ENCODE measurements around the gene GRPEL2.

GRPEL2 gene

GRCh38 chr5:149345147-149345891 is at the start of gene GRPEL2:
Gene GRPEL2 (plus strand): TSS chr5:149345499. CDS start chr5:149345540, 41 bp downstream.
- peak; percentile 91 to 98 (median 96) for DNase-seq
- intact Hi-C loops (cut with DNase I): no loop called here

- intact Hi-C loops (cut with DNase I): no loop called here
- no peak for DNase-seq
Observed at GRCh38 chr5:149297340-149298025, 47.8 kb upstream of the GRPEL2 start.

- intact Hi-C loops (cut with DNase I): no loop called here
- DNase-seq: no peak
Observed at GRCh38 chr5:149298163-149298562, 47.1 kb upstream of the GRPEL2 start.

GRCh38 chr5:149298842-149299404 is 46.4 kb upstream of the GRPEL2 start:
- intact Hi-C loops (cut with DNase I): no loop called here
- DNase-seq: no peak

GRCh38 chr5:149299451-149300054 is 45.7 kb upstream of the GRPEL2 start:
- intact Hi-C loops (cut with DNase I): no loop called here
- DNase-seq: no peak

- DNase-seq: no peak
- intact Hi-C loops (cut with DNase I): no loop called here
Observed at GRCh38 chr5:149300441-149300840, 44.9 kb upstream of the GRPEL2 start.

- DNase-seq: no peak
- intact Hi-C loops (cut with DNase I): no loop called here
Observed at GRCh38 chr5:149301049-149301743, 44.1 kb upstream of the GRPEL2 start.

GRCh38 chr5:149301744-149302380 is 43.4 kb upstream of the GRPEL2 start:
- intact Hi-C loops (cut with DNase I): no loop called here
- no peak for DNase-seq

GRCh38 chr5:149302641-149303040 is 42.7 kb upstream of the GRPEL2 start:
- intact Hi-C loops (cut with DNase I): no loop called here
- DNase-seq: no peak

GRCh38 chr5:149303210-149303609 is 42.1 kb upstream of the GRPEL2 start:
- DNase-seq: no peak
- intact Hi-C loops (cut with DNase I): no loop called here

- intact Hi-C loops (cut with DNase I): no loop called here
- no peak for DNase-seq
Observed at GRCh38 chr5:149304195-149305078, 40.9 kb upstream of the GRPEL2 start.

GRCh38 chr5:149309354-149309753 is 35.9 kb upstream of the GRPEL2 start:
- intact Hi-C loops (cut with DNase I): no loop called here
- DNase-seq: no peak

GRCh38 chr5:149310488-149310887 is 34.8 kb upstream of the GRPEL2 start:
- DNase-seq: no peak
- intact Hi-C loops (cut with DNase I): loop anchor here (10.0 kb wide), 1 partner anchor 64 kb away; the partner anchor contains the start of gene IL17B

GRCh38 chr5:149310947-149311658 is 34.2 kb upstream of the GRPEL2 start:
- intact Hi-C loops (cut with DNase I): loop anchor here (10.0 kb wide), 1 partner anchor 64 kb away; the partner anchor contains the start of gene IL17B
- DNase-seq: no peak

GRCh38 chr5:149313151-149313841 is 32.0 kb upstream of the GRPEL2 start:
- DNase-seq: no peak
- intact Hi-C loops (cut with DNase I): loop anchor here (10.0 kb wide), 1 partner anchor 62 kb away; the partner anchor contains the start of gene IL17B

GRCh38 chr5:149314571-149315111 is 30.7 kb upstream of the GRPEL2 start:
- no peak for DNase-seq
- intact Hi-C loops (cut with DNase I): loop anchor here (10.0 kb wide), 1 partner anchor 60 kb away; the partner anchor contains the start of gene IL17B

Measured in head of caudate nucleus (tissue), 42 donors.